Kidney (tissue), 14 donors: Measurements from ENCODE around the gene NPY5R. TPM values are rescaled to one million over a fixed set of nuclear protein-coding genes. Genes with fewer than 3 reads are reported as not detected.

Experiments
- DNase-seq, 5 donors: peaks; one replicate each; pipeline ENCODE4 v3.0.0-alpha.2; 2013 to 2020
- FAIRE-seq: peaks from 2 replicates; lab custom pipeline; 2012; peaks lifted over from hg19 to GRCh38; lab: Jason Lieb, UNC
- H3K27ac ChIP-seq, 2 donors: one replicate each; pipeline ENCODE4 v1.7.0; 2013; ENCODE audit warnings: low read depth in 2 of 2, low read length in 2 of 2, inconsistent platforms in 1 of 2
- H3K27me3 ChIP-seq: one replicate; pipeline ENCODE4 v1.7.1; 2013; ENCODE audit warnings: low read length, inconsistent platforms; ENCODE audit not compliant: control insufficient read depth, insufficient read depth
- H3K36me3 ChIP-seq, 3 donors: one replicate each; pipeline versions ENCODE4 v1.7.0 to v1.7.1; 2013; ENCODE audit warnings: low read length in 3 of 3, control low read depth in 1 of 3, inconsistent platforms in 1 of 3; ENCODE audit not compliant: insufficient read depth in 3 of 3, control insufficient read depth in 2 of 3
- H3K4me1 ChIP-seq, 3 donors: one replicate each; pipeline versions ENCODE4 v1.7.0 to v1.7.1; 2013; ENCODE audit warnings: low read length in 3 of 3, inconsistent platforms in 1 of 3, low read depth in 1 of 3; ENCODE audit not compliant: control insufficient read depth in 2 of 3, insufficient read depth in 2 of 3
- H3K4me3 ChIP-seq, 3 donors: one replicate each; pipeline versions ENCODE4 v1.7.0 to v1.8.1; 2013; ENCODE audit warnings: low read length in 3 of 3, control low read depth in 1 of 3, inconsistent platforms in 1 of 3
- H3K9ac ChIP-seq, 3 donors: one replicate each; pipeline versions ENCODE4 v1.7.0 to v1.7.1; 2013; ENCODE audit warnings: low read length in 3 of 3, control low read depth in 1 of 3, inconsistent platforms in 1 of 3
- H3K9me3 ChIP-seq, 3 donors: one replicate each; pipeline versions ENCODE4 v1.7.0 to v1.7.1; 2013; ENCODE audit warnings: low read length in 3 of 3, control low read depth in 1 of 3, inconsistent platforms in 1 of 3; ENCODE audit not compliant: control insufficient read depth in 2 of 3, insufficient read depth in 1 of 3
- CTCF ChIP-seq: IDR thresholded peaks from 3 replicates; pipeline ENCODE4 v1.5.1; 2012; ENCODE audit warnings: mild to moderate bottlenecking, moderate library complexity, borderline replicate concordance; ENCODE audit not compliant: insufficient read depth; ENCODE audit errors: extremely low read depth
- intact Hi-C: fragments of 100-400 bp; cut with DNase I; formaldehyde crosslinking; loops from one replicate; pipeline ENCODE4 v1.11.1; 2022
- polyA plus RNA-seq: library from polyadenylated mRNA; stranded (reverse); fragments of 350-450 nt; fragmentation: Illumina TruSeq; extraction: RNeasy Lipid Tissue Mini Kit (QIAGEN cat#74804); gene quantifications from one replicate; pipeline ENCODE4 v1.2.3, GENCODE V29; 2014; ENCODE audit warnings: low read depth, low replicate concordance; ENCODE audit not compliant: insufficient read depth
- total RNA-seq: library from RNA; stranded (reverse); fragmentation: NEBNext Ultra II Directional; extraction: Animal tissue kit (Norgen Biotek cat#: 25700); gene quantifications from one replicate; pipeline ENCODE4 v1.2.1, GENCODE V29; 2021
- donor health status: control.
- donor health status: control.
- donor health status: control.
- donor health status: control.
- donor health status: control.
- donor health status: DM: yes; HTN: yes; CAD: no.
- donor health status: Normal renal cell carcinoma (clear cell type).

The NPY5R gene
- total and polyA plus RNA-seq, 2 donors from 2014 or later: 1.2 to 3.0 TPM

GRCh38 chr4:163303069-163303468, 40.6 kb upstream of the NPY5R start:
- FAIRE-seq: no peak
- intact Hi-C loops: no loop called here
- TF ChIP-seq CTCF: no peak

GRCh38 chr4:163309466-163309865, 34.2 kb upstream of the NPY5R start:
- Histone ChIP-seq H3K36me3 (no peaks in the 10 kb centered on the region), H3K4me1 (no peaks in the 10 kb centered on the region), H3K27ac (peak overlapping the region in 1 of 2 donors; percentile 56), H3K9ac (no peak overlapping the region), H3K27me3 (no peaks in the 10 kb centered on the region), H3K4me3 (no peak overlapping the region), H3K9me3 (no peaks in the 10 kb centered on the region)
- TF ChIP-seq CTCF: no peak
- FAIRE-seq (no peak), DNase-seq (peak in 1 of 5 donors; percentile 9)
- intact Hi-C loops: no loop called here

More at GRCh38 chr4:163303069-163303468, 40.6 kb upstream of the NPY5R start:
- no peak overlapping the region for H3K4me3 ChIP-seq
- no peaks in the 10 kb centered on the region for H3K4me1 ChIP-seq
- no peaks in the 10 kb centered on the region for H3K36me3 ChIP-seq
- no peaks in the 10 kb centered on the region for H3K27me3 ChIP-seq
- peaks cover 0 to 2% (median 0%) of the 10 kb centered on the region in 3 donors for H3K9me3 ChIP-seq
- DNase-seq: no peak
- no peak overlapping the region for H3K27ac ChIP-seq
- H3K9ac ChIP-seq: no peak overlapping the region

- TF ChIP-seq CTCF: no peak
- no peaks in the 10 kb centered on the region for H3K27me3 ChIP-seq
- H3K4me1 ChIP-seq: no peaks in the 10 kb centered on the region
- DNase-seq (no peak), FAIRE-seq (no peak)
- intact Hi-C loops: no loop called here
- no peak overlapping the region for H3K9ac ChIP-seq
- H3K4me3 ChIP-seq: no peak overlapping the region
- peaks cover 0 to 9% (median 0%) of the 10 kb centered on the region in 3 donors for H3K9me3 ChIP-seq
- no peaks in the 10 kb centered on the region for H3K36me3 ChIP-seq
- no peak overlapping the region for H3K27ac ChIP-seq
Observed at GRCh38 chr4:163317110-163317509, 26.6 kb upstream of the NPY5R start.
